Upper lobe of right lung (tissue), 1 donor: Measurements from ENCODE around the gene NTM. TPM values are rescaled to one million over a fixed set of nuclear protein-coding genes. Genes with fewer than 3 reads are reported as not detected.

Experiments used
- ATAC-seq: fragments of 200-7000 bp; cut with Tn5 transposase; one replicate; pipeline ENCODE4 v1.9.1; 2020; ENCODE audit warnings: mild to moderate bottlenecking, moderate library complexity
- DNase-seq: peaks from one replicate; pipeline ENCODE4 v3.0.0-alpha.2; 2020
- H3K27ac ChIP-seq: fragments of 200-600 bp; one replicate; pipeline ENCODE4 v1.8.0; 2022
- H3K27me3 ChIP-seq: fragments of 200-600 bp; one replicate; pipeline ENCODE4 v1.8.0; 2022; ENCODE audit warnings: mild to moderate bottlenecking
- H3K36me3 ChIP-seq: fragments of 200-600 bp; one replicate; pipeline ENCODE4 v1.8.0; 2022
- H3K4me1 ChIP-seq: fragments of 200-600 bp; one replicate; pipeline ENCODE4 v1.8.0; 2022
- H3K4me3 ChIP-seq: fragments of 200-600 bp; one replicate; pipeline ENCODE4 v1.8.0; 2022; ENCODE audit warnings: mild to moderate bottlenecking
- H3K9me3 ChIP-seq: fragments of 200-600 bp; one replicate; pipeline ENCODE4 v1.8.0; 2022
- CTCF ChIP-seq: fragments of 200-600 bp; IDR thresholded peaks from one replicate; pipeline ENCODE4 v1.8.0; 2022; ENCODE audit warnings: antibody characterized with exemption
- intact Hi-C: fragments of 100-400 bp; cut with DNase I; formaldehyde crosslinking; loops from one replicate; pipeline ENCODE4 v1.11.0; 2022
- total RNA-seq: library from RNA; stranded (reverse); fragmentation: NEBNext Ultra II Directional; extraction: Animal tissue kit (Norgen Biotek cat#: 25700); gene quantifications from one replicate; pipeline ENCODE4 v1.2.1, GENCODE V29; 2021
- donor health status: DM: no; HTN: yes; CAD: no; lungs with severe emphysema.

The NTM gene
- total RNA-seq, 1 donor from 2014 or later, result 3.7 TPM

- Histone ChIP-seq H3K36me3 (no peaks in the 10 kb centered on the region), H3K27ac (no peak overlapping the region), H3K9me3 (no peaks in the 10 kb centered on the region), H3K4me3 (no peak overlapping the region), H3K4me1 (no peaks in the 10 kb centered on the region), H3K27me3 (no peaks in the 10 kb centered on the region)
- DNase-seq (no peak), ATAC-seq (no peak)
- intact Hi-C loops, result no loop called here
- no peak for TF ChIP-seq CTCF
Measured at GRCh38 chr11:131815590-131815989, 445.2 kb downstream of the NTM start.

GRCh38 chr11:131816051-131816450 is 445.6 kb downstream of the NTM start:
- no peak for DNase-seq
- Histone ChIP-seq H3K4me3 (no peak overlapping the region), H3K9me3 (no peaks in the 10 kb centered on the region), H3K27me3 (no peaks in the 10 kb centered on the region), H3K27ac (no peak overlapping the region), H3K36me3 (no peaks in the 10 kb centered on the region), H3K4me1 (no peaks in the 10 kb centered on the region)
- no peak for TF ChIP-seq CTCF
- intact Hi-C loops, result no loop called here
- no peak for ATAC-seq

DNA sequence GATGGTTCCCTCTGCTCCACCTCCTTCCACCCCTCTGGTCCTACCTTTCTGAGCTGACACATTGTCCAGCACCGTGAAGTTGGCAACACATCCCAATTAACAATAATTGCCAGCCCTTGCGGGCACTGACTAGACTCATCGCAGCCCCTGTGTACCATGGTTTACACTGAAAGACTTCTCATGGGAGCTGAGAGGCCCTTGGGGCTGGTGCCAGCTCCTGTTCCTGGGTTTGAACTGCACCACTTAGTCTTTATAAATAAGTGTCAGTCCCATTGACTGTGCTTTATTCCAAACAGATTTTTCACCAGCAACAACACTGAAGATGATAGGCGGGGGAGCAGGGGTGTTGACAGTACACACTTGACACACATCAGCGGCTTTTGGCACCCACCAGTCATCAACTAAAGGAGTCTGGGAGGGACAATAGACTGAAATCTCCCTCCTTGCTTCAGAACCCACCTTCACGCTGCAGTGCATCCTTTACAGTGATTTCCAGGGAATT is 447.3 kb downstream of the NTM start:
- DNase-seq, result no peak
- Histone ChIP-seq H3K27ac (no peak overlapping the region), H3K27me3 (peaks cover 7% of the 10 kb centered on the region), H3K9me3 (no peaks in the 10 kb centered on the region), H3K36me3 (no peaks in the 10 kb centered on the region), H3K4me3 (no peak overlapping the region), H3K4me1 (no peaks in the 10 kb centered on the region)
- TF ChIP-seq CTCF, result no peak
- no peak for ATAC-seq
- intact Hi-C loops, result no loop called here

DNA sequence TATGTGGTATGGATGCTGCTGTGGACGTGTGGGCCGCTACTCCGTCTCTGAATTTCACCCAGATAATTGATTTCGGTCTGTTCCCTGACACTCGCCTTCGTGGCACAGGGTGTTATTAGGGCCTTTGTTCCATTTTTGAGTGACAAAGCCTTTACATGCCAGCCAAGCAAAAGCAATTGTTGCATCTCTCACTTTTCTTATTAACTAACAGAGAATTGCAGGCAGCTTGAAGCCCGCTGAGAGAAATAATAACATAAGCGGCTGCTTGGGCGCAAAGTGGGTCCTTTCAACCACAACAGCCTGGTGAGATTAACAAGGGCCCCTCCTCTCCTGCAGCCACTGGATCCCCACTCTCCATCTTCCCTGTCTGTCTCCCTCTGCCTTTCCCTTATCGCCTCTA is 449.4 kb downstream of the NTM start:
- H3K9me3 ChIP-seq, result no peaks in the 10 kb centered on the region
- no peak for TF ChIP-seq CTCF
- ATAC-seq (no peak), DNase-seq (no peak)
- no peaks in the 10 kb centered on the region for H3K4me1 ChIP-seq
- H3K27me3 ChIP-seq, result peaks cover 7% of the 10 kb centered on the region
- no peak overlapping the region for H3K27ac ChIP-seq
- H3K36me3 ChIP-seq, result no peaks in the 10 kb centered on the region
- intact Hi-C loops, result no loop called here
- H3K4me3 ChIP-seq, result no peak overlapping the region

GRCh38 chr11:131822506-131822905 is 452.1 kb downstream of the NTM start:
- TF ChIP-seq CTCF, result no peak
- no peak overlapping the region for H3K27ac ChIP-seq
- no peak for ATAC-seq

GRCh38 chr11:131823772-131824171 is 453.4 kb downstream of the NTM start:
- TF ChIP-seq CTCF, result no peak
- H3K27ac ChIP-seq, result no peak overlapping the region
- H3K4me3 ChIP-seq, result no peak overlapping the region
- no peak for ATAC-seq
- no peaks in the 10 kb centered on the region for H3K9me3 ChIP-seq
- no peaks in the 10 kb centered on the region for H3K4me1 ChIP-seq
- H3K36me3 ChIP-seq, result no peaks in the 10 kb centered on the region
- intact Hi-C loops, result no loop called here
- DNase-seq, result no peak
- peaks cover 7% of the 10 kb centered on the region for H3K27me3 ChIP-seq

More at GRCh38 chr11:131822506-131822905, 452.1 kb downstream of the NTM start:
- no peaks in the 10 kb centered on the region for H3K9me3 ChIP-seq
- intact Hi-C loops, result no loop called here
- H3K4me1 ChIP-seq, result no peaks in the 10 kb centered on the region
- no peaks in the 10 kb centered on the region for H3K36me3 ChIP-seq
- DNase-seq, result no peak
- H3K4me3 ChIP-seq, result no peak overlapping the region
- peaks cover 7% of the 10 kb centered on the region for H3K27me3 ChIP-seq
